ENCODE measurements around the gene MEGF11.

MEGF11 gene

GRCh38 chr15:66039117-66039871 is 214.3 kb downstream of the MEGF11 start:
- no peak for DNase-seq (ENCODE audit: low read depth in 1 of 2, low spot score in 1 of 2)
- Histone ChIP-seq H3K4me3 (replicated peaks; ENCODE audit: insufficient read depth, low read length) (no peak overlapping the region), H3K27me3 (ENCODE audit: insufficient read depth, poor library complexity, severe bottlenecking) (peaks cover 10% of the 10 kb centered on the region), H3K27ac (replicated peaks) (no peak overlapping the region)
- TF ChIP-seq GABPA (IDR thresholded peaks at IDR 0.05; ENCODE audit: low read depth), result no peak
- TF ChIP-seq, protein P1, sequence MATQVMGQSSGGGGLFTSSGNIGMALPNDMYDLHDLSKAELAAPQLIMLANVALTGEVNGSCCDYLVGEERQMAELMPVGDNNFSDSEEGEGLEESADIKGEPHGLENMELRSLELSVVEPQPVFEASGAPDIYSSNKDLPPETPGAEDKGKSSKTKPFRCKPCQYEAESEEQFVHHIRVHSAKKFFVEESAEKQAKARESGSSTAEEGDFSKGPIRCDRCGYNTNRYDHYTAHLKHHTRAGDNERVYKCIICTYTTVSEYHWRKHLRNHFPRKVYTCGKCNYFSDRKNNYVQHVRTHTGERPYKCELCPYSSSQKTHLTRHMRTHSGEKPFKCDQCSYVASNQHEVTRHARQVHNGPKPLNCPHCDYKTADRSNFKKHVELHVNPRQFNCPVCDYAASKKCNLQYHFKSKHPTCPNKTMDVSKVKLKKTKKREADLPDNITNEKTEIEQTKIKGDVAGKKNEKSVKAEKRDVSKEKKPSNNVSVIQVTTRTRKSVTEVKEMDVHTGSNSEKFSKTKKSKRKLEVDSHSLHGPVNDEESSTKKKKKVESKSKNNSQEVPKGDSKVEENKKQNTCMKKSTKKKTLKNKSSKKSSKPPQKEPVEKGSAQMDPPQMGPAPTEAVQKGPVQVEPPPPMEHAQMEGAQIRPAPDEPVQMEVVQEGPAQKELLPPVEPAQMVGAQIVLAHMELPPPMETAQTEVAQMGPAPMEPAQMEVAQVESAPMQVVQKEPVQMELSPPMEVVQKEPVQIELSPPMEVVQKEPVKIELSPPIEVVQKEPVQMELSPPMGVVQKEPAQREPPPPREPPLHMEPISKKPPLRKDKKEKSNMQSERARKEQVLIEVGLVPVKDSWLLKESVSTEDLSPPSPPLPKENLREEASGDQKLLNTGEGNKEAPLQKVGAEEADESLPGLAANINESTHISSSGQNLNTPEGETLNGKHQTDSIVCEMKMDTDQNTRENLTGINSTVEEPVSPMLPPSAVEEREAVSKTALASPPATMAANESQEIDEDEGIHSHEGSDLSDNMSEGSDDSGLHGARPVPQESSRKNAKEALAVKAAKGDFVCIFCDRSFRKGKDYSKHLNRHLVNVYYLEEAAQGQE (IDR thresholded peaks at IDR 0.05; ENCODE audit: insufficient replicate concordance, low read depth), result no peak
- no peak for TF ChIP-seq SPI1 (IDR thresholded peaks at IDR 0.05; ENCODE audit: borderline replicate concordance, low read depth)
- no peak for TF ChIP-seq CTCF (IDR thresholded peaks at IDR 0.05; ENCODE audit: insufficient read depth, low read length)
- no peak for TF ChIP-seq POLR2AphosphoS5 (IDR thresholded peaks at IDR 0.05; ENCODE audit: low read depth)

DNA sequence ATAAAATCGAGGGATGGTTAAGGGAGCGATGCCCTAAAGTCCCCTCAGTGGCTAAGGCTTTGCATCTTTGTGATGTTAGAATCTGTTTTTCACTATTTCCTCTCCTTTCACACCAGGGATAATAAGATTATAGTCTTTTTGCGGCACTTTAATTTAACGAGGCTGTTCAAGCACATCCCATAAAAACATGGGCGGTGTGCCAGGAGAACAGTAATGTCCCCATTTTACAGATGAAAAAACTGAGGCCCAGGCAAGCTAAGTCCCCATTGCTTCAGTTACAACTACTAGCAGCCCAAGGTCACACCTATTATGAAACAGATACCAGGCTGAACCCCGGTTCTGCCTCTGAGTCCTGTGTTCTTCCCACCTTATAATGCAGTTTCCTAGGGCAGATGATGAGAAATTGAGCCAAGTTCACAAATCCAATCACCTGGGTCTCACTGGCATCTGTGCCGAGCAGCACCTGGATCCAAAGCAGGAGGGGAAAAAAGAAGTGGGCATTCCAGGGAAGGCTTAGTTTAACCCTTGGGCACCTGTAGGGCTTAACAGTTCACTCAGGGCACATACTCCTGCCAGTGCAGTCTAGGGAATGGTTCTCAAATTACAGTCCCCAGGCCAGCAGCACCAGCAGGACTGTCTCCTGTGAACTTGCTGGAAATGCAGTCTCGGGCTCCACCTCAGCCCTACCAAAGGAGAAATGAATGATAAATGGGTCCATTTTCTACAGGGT is 215.0 kb downstream of the MEGF11 start:
- no peak for DNase-seq (ENCODE audit: low read depth in 1 of 2, low spot score in 1 of 2)
- H3K27ac ChIP-seq (replicated peaks), result no peak overlapping the region

More for the DNA sequence above, 215.0 kb downstream of the MEGF11 start:
- H3K27me3 ChIP-seq (ENCODE audit: insufficient read depth, poor library complexity, severe bottlenecking), result peaks cover 10% of the 10 kb centered on the region
- no peak overlapping the region for H3K4me3 ChIP-seq (replicated peaks; ENCODE audit: insufficient read depth, low read length)
- TF ChIP-seq POLR2AphosphoS5 (IDR thresholded peaks at IDR 0.05; ENCODE audit: low read depth), result no peak
- TF ChIP-seq CTCF (IDR thresholded peaks at IDR 0.05; ENCODE audit: insufficient read depth, low read length), result no peak
- no peak for TF ChIP-seq SPI1 (IDR thresholded peaks at IDR 0.05; ENCODE audit: borderline replicate concordance, low read depth)
- no peak for TF ChIP-seq GABPA (IDR thresholded peaks at IDR 0.05; ENCODE audit: low read depth)
- TF ChIP-seq, protein P1 (IDR thresholded peaks at IDR 0.05; ENCODE audit: insufficient replicate concordance, low read depth), result no peak
